H1 (cell line): ENCODE results near the gene ATMIN. TPM values are rescaled to one million over a fixed set of nuclear protein-coding genes. Genes with fewer than 3 reads are reported as not detected.

Experiments
- CTCF ChIA-PET: fragments of 300-600 bp; sonication (Branson Sonifier 250); formaldehyde crosslinking; loops from one replicate; lab custom pipeline; 2021; ENCODE audit not compliant: partially characterized antibody; lab: Charles Lee
- POLR2A ChIA-PET: fragments of 300-600 bp; sonication (Branson Sonifier 250); formaldehyde crosslinking; loops from one replicate; lab custom pipeline; 2021; ENCODE audit warnings: inconsistent platforms; ENCODE audit not compliant: partially characterized antibody; lab: Charles Lee
- DNase-seq, 2 experiments: peaks; one replicate each; pipeline versions ENCODE4 v3.0.0 to v3.0.0-alpha.2; 2010 to 2022; ENCODE audit warnings: low spot score in 2 of 2, low read depth in 1 of 2, mixed read lengths in 1 of 2
- FAIRE-seq: peaks from 2 replicates; lab custom pipeline; 2011; peaks lifted over from hg19 to GRCh38; lab: Jason Lieb, UNC
- H2AFZ ChIP-seq: 2 replicates; pipeline ENCODE4 v1.8.1; 2012; ENCODE audit warnings: low read length, inconsistent platforms
- H2AK5ac ChIP-seq: 2 replicates; pipeline ENCODE4 v1.6.1; 2013; ENCODE audit warnings: low read depth, low read length
- H2BK120ac ChIP-seq: replicated peaks from 2 replicates; pipeline ENCODE3; 2013; ENCODE audit warnings: low read depth, low read length, inconsistent platforms
- H2BK12ac ChIP-seq: 2 replicates; pipeline ENCODE4 v1.6.1; 2013; ENCODE audit warnings: low read depth, low read length
- H2BK15ac ChIP-seq: 2 replicates; pipeline ENCODE4 v1.6.1; 2013; ENCODE audit warnings: low read length
- H2BK20ac ChIP-seq: 2 replicates; pipeline ENCODE4 v1.6.1; 2013; ENCODE audit warnings: low read length
- H2BK5ac ChIP-seq: 2 replicates; pipeline ENCODE4 v1.6.1; 2013; ENCODE audit warnings: low read depth, low read length
- H3K14ac ChIP-seq: 2 replicates; pipeline ENCODE4 v1.6.1; 2013; ENCODE audit warnings: inconsistent platforms; ENCODE audit not compliant: insufficient read length
- H3K18ac ChIP-seq: 2 replicates; pipeline ENCODE4 v1.6.1; 2013; ENCODE audit warnings: low read length; ENCODE audit errors: extremely low read depth
- H3K23ac ChIP-seq: 2 replicates; pipeline ENCODE4 v1.6.1; 2013; ENCODE audit warnings: inconsistent platforms; ENCODE audit not compliant: insufficient read length
- H3K23me2 ChIP-seq: 2 replicates; pipeline ENCODE4 v1.6.1; 2013; ENCODE audit warnings: low read depth, low read length
- H3K27ac ChIP-seq: 2 replicates; pipeline ENCODE4 v1.6.1; 2011; ENCODE audit warnings: low read depth, low read length, inconsistent platforms
- H3K27me3 ChIP-seq, 4 experiments: replicated peaks in 1 of 4; 1 replicate in 1 of 4; 2 replicates in 3 of 4; pipeline versions ENCODE4 v1.6.1 to v1.8.1; 2011 to 2013; ENCODE audit warnings: low read length in 3 of 4, mild to moderate bottlenecking in 3 of 4, inconsistent platforms in 2 of 4, mixed read lengths in 2 of 4, moderate library complexity in 1 of 4; ENCODE audit not compliant: control insufficient read depth in 3 of 4, insufficient read depth in 3 of 4; ENCODE audit errors: extremely low read depth in 1 of 4
- H3K36me3 ChIP-seq, 4 experiments: 2 replicates each; pipeline versions ENCODE4 v1.6.1 to v1.8.1; 2011 to 2013; ENCODE audit warnings: mild to moderate bottlenecking in 4 of 4, low read length in 3 of 4, moderate library complexity in 2 of 4, control low read depth in 1 of 4, inconsistent platforms in 1 of 4; ENCODE audit not compliant: insufficient read depth in 4 of 4, control insufficient read depth in 2 of 4
- H3K4ac ChIP-seq: replicated peaks from 2 replicates; pipeline ENCODE3; 2013; ENCODE audit warnings: low read length, low read depth, mixed read lengths, inconsistent platforms; ENCODE audit not compliant: insufficient read length
- H3K4me1 ChIP-seq, 4 experiments: replicated peaks in 1 of 4; 1 replicate in 1 of 4; 2 replicates in 3 of 4; pipeline versions ENCODE4 v1.6.1 to v1.8.1; 2011 to 2013; ENCODE audit warnings: low read length in 3 of 4, inconsistent platforms in 2 of 4, mixed read lengths in 1 of 4; ENCODE audit not compliant: insufficient read depth in 4 of 4, control insufficient read depth in 3 of 4
- H3K4me2 ChIP-seq, 2 experiments: 2 replicates each; pipeline versions ENCODE4 v1.6.1 to v1.8.1; 2011 to 2013; ENCODE audit warnings: low read depth in 2 of 2, low read length in 2 of 2, control low read depth in 1 of 2, inconsistent platforms in 1 of 2, mild to moderate bottlenecking in 1 of 2; ENCODE audit not compliant: insufficient read depth in 1 of 2
- H3K4me3 ChIP-seq, 4 experiments: fragments of 200-600, 300-600 bp in 1 of 4; sonication (generic), shearing (Covaris generic), sonication (Bioruptor Twin) in 1 of 4; 2 replicates each; pipeline versions ENCODE4 v1.5.1 to v1.8.1; 2011 to 2016; ENCODE audit warnings: low read length in 4 of 4, low read depth in 3 of 4, control low read depth in 2 of 4, inconsistent platforms in 2 of 4, mild to moderate bottlenecking in 2 of 4, mixed read lengths in 1 of 4, moderate library complexity in 1 of 4; ENCODE audit not compliant: insufficient read depth in 2 of 4; ENCODE audit errors: extremely low read depth in 1 of 4
- H3K56ac ChIP-seq: replicated peaks from 2 replicates; pipeline ENCODE3; 2013; ENCODE audit warnings: low read depth, mild to moderate bottlenecking, mixed read lengths, low read length, inconsistent platforms; ENCODE audit not compliant: insufficient read length
- H3K79me1 ChIP-seq: 2 replicates; pipeline ENCODE4 v1.6.1; 2013; ENCODE audit warnings: low read depth, low read length, control low read depth
- H3K79me2 ChIP-seq, 2 experiments: 2 replicates each; pipeline versions ENCODE4 v1.6.1 to v1.8.1; 2012 to 2013; ENCODE audit warnings: low read length in 2 of 2, mild to moderate bottlenecking in 2 of 2, inconsistent platforms in 1 of 2; ENCODE audit not compliant: insufficient read depth in 2 of 2, control insufficient read depth in 1 of 2
- H3K9ac ChIP-seq, 4 experiments: replicated peaks in 1 of 4; 1 replicate in 1 of 4; 2 replicates in 3 of 4; pipeline versions ENCODE4 v1.6.1 to v1.8.1; 2011 to 2013; ENCODE audit warnings: low read depth in 3 of 4, low read length in 3 of 4, control low read depth in 2 of 4, mild to moderate bottlenecking in 2 of 4, moderate library complexity in 2 of 4, inconsistent platforms in 1 of 4; ENCODE audit errors: extremely low read depth in 1 of 4
- H3K9me3 ChIP-seq, 2 experiments: 2 replicates each; pipeline versions ENCODE4 v1.6.1 to v1.8.1; 2012 to 2013; ENCODE audit warnings: mild to moderate bottlenecking in 2 of 2, moderate library complexity in 2 of 2, control low read depth in 1 of 2, inconsistent platforms in 1 of 2, low read depth in 1 of 2, low read length in 1 of 2, mixed read lengths in 1 of 2; ENCODE audit not compliant: insufficient read depth in 2 of 2
- H4K20me1 ChIP-seq, 2 experiments: replicated peaks in 1 of 2; 2 replicates each; pipeline versions ENCODE3 to v1.8.1; 2011 to 2013; ENCODE audit warnings: inconsistent platforms in 2 of 2, low read length in 2 of 2, mild to moderate bottlenecking in 1 of 2; ENCODE audit not compliant: insufficient read depth in 2 of 2, control insufficient read depth in 1 of 2
- H4K5ac ChIP-seq: 2 replicates; pipeline ENCODE4 v1.6.1; 2013; ENCODE audit warnings: low read length, low read depth, mixed read lengths, inconsistent platforms; ENCODE audit not compliant: insufficient read length
- H4K8ac ChIP-seq: 2 replicates; pipeline ENCODE4 v1.8.0; 2013; ENCODE audit warnings: mild to moderate bottlenecking, moderate library complexity, low read length, inconsistent platforms; ENCODE audit not compliant: insufficient read depth; ENCODE audit errors: extremely low read depth
- H4K91ac ChIP-seq: replicated peaks from 2 replicates; pipeline ENCODE3; 2013; ENCODE audit warnings: low read length, mixed read lengths, inconsistent platforms; ENCODE audit not compliant: insufficient read length
- ASH2L ChIP-seq: fragments of 200-600, 300-600 bp; sonication (generic); IDR thresholded peaks from one replicate; pipeline ENCODE4 v1.7.1; 2017; ENCODE audit warnings: low read length
- BRCA1 ChIP-seq: IDR thresholded peaks from 2 replicates; pipeline ENCODE4 v1.6.1; 2012; ENCODE audit warnings: low read depth, low read length, improper control_type of control experiment
- EGR1 ChIP-seq: IDR thresholded peaks from 2 replicates; pipeline ENCODE4 v1.6.1; 2011; ENCODE audit warnings: low read depth, low read length, borderline replicate concordance
- JUN ChIP-seq: IDR thresholded peaks from 2 replicates; pipeline ENCODE4 v1.6.1; 2011; ENCODE audit warnings: low read depth, mild to moderate bottlenecking, improper control_type of control experiment, low read length
- KDM4A ChIP-seq: IDR thresholded peaks from one replicate; pipeline ENCODE4 v1.7.1; 2012; ENCODE audit warnings: low read depth, mild to moderate bottlenecking, moderate library complexity, low read length, inconsistent platforms; ENCODE audit not compliant: severe bottlenecking
- KDM5A ChIP-seq: fragments of 200-600 bp; IDR thresholded peaks from 2 replicates; pipeline ENCODE4 v1.7.1; 2012; ENCODE audit warnings: mild to moderate bottlenecking, low read length, inconsistent platforms, mixed read lengths
- RAD21 ChIP-seq, 2 experiments: IDR thresholded peaks in 1 of 2; conservative IDR thresholded peaks in 1 of 2; 2 replicates each; pipeline ENCODE4 v1.6.1; 2011; ENCODE audit warnings: low read depth in 2 of 2, low read length in 2 of 2, improper control_type of control experiment in 1 of 2, inconsistent platforms in 1 of 2, mild to moderate bottlenecking in 1 of 2, moderate library complexity in 1 of 2
- RBBP5 ChIP-seq: IDR thresholded peaks from 2 replicates; pipeline ENCODE4 v1.7.1; 2012; ENCODE audit warnings: low read depth, mild to moderate bottlenecking, inconsistent platforms, low read length, moderate library complexity, borderline replicate concordance
- TBP ChIP-seq: IDR thresholded peaks from 2 replicates; pipeline ENCODE4 v1.6.1; 2011; ENCODE audit warnings: low read depth, low read length, improper control_type of control experiment
- WGBS, 2 experiments: shearing (Covaris generic) in 1 of 2; methylation state at CpG; one replicate each; pipeline versions ENCODE4 v1.1.6 to v1.1.7; 2013 to 2015; ENCODE audit warnings: low lambda C conversion rate in 2 of 2, mixed read lengths in 2 of 2, inconsistent platforms in 1 of 2, low coverage in 1 of 2, missing lambda C conversion rate in 1 of 2; ENCODE audit not compliant: insufficient replicate concordance in 2 of 2, insufficient coverage in 1 of 2, insufficient read length in 1 of 2; ENCODE audit errors: extremely low coverage in 1 of 2, missing lambda C conversion rate in 1 of 2; 5-methylcytosine and 5-hydroxymethylcytosine counted together
- polyA plus RNA-seq, 7 experiments: library from polyadenylated mRNA; depleted of rRNA in 3 of 7; stranded (reverse) in 5 of 7; unstranded in 2 of 7; fragments of >200 nt in 5 of 7; fragments of 200-250 nt in 2 of 7; gene quantifications; 1 replicate in 5 of 7; 2 replicates in 1 of 7; 4 replicates in 1 of 7; pipeline versions ENCODE4 v1.2.1 to v1.2.3, GENCODE V29; 2011 to 2013; ENCODE audit warnings: missing spikeins in 2 of 7, mixed read lengths in 2 of 7
- total RNA-seq: library from RNA; stranded (reverse); fragmentation: NEBNext Ultra II Directional; extraction: Animal tissue kit (Norgen Biotek cat#: 25700); gene quantifications from 2 replicates; pipeline ENCODE4 v1.2.1, GENCODE V29; 2021
- TF ChIP-seq, protein P1 (sequence below): IDR thresholded peaks from 2 replicates; pipeline ENCODE4 v1.6.1; 2011; ENCODE audit warnings: low read depth, mild to moderate bottlenecking, low read length; ENCODE audit not compliant: insufficient read depth

The ATMIN gene
- total and polyA plus RNA-seq, 2 of the 8 experiments (the other 6 are each of a cell fraction or from before 2014, with no cell fraction given), result 34.8 to 59.8 TPM

DNA sequence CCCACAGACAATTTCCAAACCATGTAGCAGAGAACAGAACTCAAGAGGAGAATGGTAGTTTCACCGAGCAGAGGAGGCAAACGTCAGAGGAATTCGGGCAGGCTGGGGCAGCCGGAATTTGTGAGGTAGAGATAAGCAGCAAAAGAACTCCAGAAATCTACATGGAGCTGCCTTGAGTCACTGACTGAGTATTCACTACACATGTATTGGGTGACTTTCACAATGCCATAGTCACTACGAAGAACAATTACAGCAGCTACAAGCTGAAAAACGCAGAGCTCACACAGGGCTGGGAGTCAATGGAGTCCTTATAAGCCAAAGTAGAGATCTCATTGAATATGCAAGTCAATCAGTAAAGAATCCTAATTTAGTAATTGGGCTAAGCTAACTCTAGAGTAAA is 42.3 kb upstream of the ATMIN start:
- no peak overlapping the region for H3K4me2 ChIP-seq
- no peak overlapping the region for H2AK5ac ChIP-seq
- FAIRE-seq (no peak), DNase-seq (no peak)
- H3K4me1 ChIP-seq, result no peaks in the 10 kb centered on the region
- no peak overlapping the region for H4K5ac ChIP-seq
- peaks cover 7 to 8% of the 10 kb centered on the region in 2 experiments for H4K20me1 ChIP-seq
- H4K8ac ChIP-seq, result no peak overlapping the region
- H2BK5ac ChIP-seq, result no peak overlapping the region
- no peak overlapping the region for H3K4ac ChIP-seq
- H3K4me3 ChIP-seq, result no peak overlapping the region
- no peak overlapping the region for H3K23ac ChIP-seq
- peaks cover 0 to 37% of the 10 kb centered on the region in 2 experiments; a peak in 2 of 4 replicates for H3K79me2 ChIP-seq
- no peaks in the 10 kb centered on the region for H3K36me3 ChIP-seq
- CTCF ChIA-PET, result interaction anchor here (1.1 to 10.6 kb wide), 4 partner anchors 9 to 69 kb away, joined by 3 to 83 read pairs (median 4); no protein-coding TSS in a partner anchor
- no peak overlapping the region for H3K56ac ChIP-seq
- no peak overlapping the region for H2BK15ac ChIP-seq
- no peaks in the 10 kb centered on the region; a peak in 2 of 7 replicates for H3K27me3 ChIP-seq
- no peaks in the 10 kb centered on the region for H3K9me3 ChIP-seq
- POLR2A ChIA-PET, result interaction anchor here (1.5 kb wide), 1 partner anchor 42 kb away, joined by 3 read pairs; the partner anchor contains the start of gene ATMIN
- H2BK20ac ChIP-seq, result no peak overlapping the region
- H3K23me2 ChIP-seq, result no peaks in the 10 kb centered on the region
- H3K27ac ChIP-seq, result no peak overlapping the region
- H2AFZ ChIP-seq, result no peak overlapping the region
- no peak overlapping the region for H2BK12ac ChIP-seq
- H3K79me1 ChIP-seq, result peaks cover 2% of the 10 kb centered on the region; the same call in 1 of the 2 replicates
- H3K18ac ChIP-seq, result no peak overlapping the region
- no peak overlapping the region for H3K14ac ChIP-seq
- TF ChIP-seq KDM4A, result no peak
- no peak for TF ChIP-seq KDM5A
- TF ChIP-seq EGR1, result no peak
- no peak for TF ChIP-seq RBBP5
- no peak for TF ChIP-seq ASH2L
- TF ChIP-seq, protein P1, sequence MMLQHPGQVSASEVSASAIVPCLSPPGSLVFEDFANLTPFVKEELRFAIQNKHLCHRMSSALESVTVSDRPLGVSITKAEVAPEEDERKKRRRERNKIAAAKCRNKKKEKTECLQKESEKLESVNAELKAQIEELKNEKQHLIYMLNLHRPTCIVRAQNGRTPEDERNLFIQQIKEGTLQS, result no peak
- TF ChIP-seq RAD21 (IDR thresholded peaks at IDR 0.05 in 1 of 2, conservative IDR thresholded peaks at IDR 0.05 in 1 of 2; ENCODE audit: low read depth in 2 of 2, low read length in 2 of 2), result no peak
- TF ChIP-seq BRCA1, result no peak
- TF ChIP-seq JUN, result no peak
- no peak for TF ChIP-seq TBP
- 81% methylated on average over 6 of the region's 6 CpGs; no CpG with 5 or more reads in 1 of the 2 experiments for WGBS, 2 experiments
- no peak overlapping the region for H2BK120ac ChIP-seq
- H4K91ac ChIP-seq, result no peak overlapping the region
- H3K9ac ChIP-seq, result no peak overlapping the region
